IPS DF 19.7 (cell line): Measurements from ENCODE around the gene SETDB1.

ENCODE experiments used
- DNase-seq: peaks from one replicate; pipeline ENCODE4 v3.0.0-alpha.2; 2013; ENCODE audit warnings: low read depth, low spot score

Gene SETDB1

GRCh38 chr1:151003180-151003579 lies 77.0 kb downstream of the SETDB1 start:
- no peak for DNase-seq

DNA sequence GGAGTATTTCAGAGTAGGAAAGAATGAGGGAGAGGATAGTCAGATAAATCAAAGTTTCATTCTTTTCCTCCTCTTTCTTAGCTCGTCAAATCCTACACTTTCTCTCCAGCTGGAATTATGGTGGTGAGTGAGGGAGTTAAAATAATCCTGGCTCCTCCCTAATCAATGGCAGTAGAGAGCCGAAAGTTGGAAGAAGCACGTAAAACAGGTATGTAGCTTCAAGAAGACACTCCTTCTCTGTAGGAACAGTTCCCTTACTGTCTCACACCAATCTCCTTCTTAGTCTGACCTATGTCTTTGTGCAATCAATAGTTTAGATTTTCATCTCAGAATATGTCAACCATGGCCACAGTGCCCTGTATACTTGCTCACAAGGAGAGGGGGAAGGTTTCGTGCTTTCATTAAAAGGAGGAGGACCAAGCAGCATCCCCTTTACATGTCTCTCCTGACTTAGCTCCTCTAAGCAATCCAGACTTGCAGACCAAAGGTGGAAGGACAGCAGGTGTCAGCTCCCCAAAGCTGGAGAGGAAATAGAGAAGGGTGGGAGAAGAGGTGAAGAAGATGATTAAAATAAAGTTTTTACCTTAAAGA lies 79.7 kb downstream of the SETDB1 start:
- DNase-seq = no peak

DNA sequence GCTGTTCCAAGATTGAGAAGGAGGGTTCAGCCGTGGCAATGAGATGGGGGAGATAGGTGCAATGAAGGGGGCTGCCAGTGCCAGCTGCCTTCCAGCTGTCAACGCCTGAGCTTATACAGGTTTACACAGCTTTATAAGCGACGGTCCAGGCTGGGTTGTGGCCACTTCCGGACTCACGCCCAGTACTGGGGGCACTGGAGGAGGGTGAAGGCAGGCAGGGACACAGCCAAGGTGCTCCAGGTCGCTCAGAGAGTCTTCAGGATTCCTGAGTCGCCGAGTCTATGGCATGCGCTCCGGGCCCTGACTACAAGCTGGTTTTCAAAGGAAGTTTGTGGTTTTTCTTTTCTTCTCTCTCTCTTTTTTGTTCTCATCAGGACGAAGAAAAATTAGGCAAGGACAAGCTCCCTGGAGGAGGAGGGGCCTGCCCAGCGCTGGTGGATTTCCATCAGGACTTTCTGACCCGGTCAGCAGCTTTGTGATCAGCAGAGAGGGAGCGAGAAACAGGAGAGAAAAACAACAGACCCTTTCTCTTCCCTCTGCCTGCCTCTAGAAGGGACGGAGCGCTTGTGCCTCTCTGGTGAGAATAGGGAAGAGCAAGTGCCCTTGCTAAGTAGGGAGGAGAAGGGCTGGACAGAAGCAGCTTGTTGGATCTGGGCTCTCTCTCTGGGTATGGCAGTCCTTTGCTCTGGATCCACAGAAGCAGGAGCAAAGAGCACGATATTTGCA lies 80.3 kb downstream of the SETDB1 start, which contains the start of gene MINDY1:
Gene MINDY1, minus strand, starts transcription at position 576 of the 726 bp plus-strand sequence. CDS start 4,285 bp downstream, outside the sequence.
- peak; percentile 68 for DNase-seq

GRCh38 chr1:151007853-151008243 lies 81.7 kb downstream of the SETDB1 start:
- DNase-seq = no peak

DNA sequence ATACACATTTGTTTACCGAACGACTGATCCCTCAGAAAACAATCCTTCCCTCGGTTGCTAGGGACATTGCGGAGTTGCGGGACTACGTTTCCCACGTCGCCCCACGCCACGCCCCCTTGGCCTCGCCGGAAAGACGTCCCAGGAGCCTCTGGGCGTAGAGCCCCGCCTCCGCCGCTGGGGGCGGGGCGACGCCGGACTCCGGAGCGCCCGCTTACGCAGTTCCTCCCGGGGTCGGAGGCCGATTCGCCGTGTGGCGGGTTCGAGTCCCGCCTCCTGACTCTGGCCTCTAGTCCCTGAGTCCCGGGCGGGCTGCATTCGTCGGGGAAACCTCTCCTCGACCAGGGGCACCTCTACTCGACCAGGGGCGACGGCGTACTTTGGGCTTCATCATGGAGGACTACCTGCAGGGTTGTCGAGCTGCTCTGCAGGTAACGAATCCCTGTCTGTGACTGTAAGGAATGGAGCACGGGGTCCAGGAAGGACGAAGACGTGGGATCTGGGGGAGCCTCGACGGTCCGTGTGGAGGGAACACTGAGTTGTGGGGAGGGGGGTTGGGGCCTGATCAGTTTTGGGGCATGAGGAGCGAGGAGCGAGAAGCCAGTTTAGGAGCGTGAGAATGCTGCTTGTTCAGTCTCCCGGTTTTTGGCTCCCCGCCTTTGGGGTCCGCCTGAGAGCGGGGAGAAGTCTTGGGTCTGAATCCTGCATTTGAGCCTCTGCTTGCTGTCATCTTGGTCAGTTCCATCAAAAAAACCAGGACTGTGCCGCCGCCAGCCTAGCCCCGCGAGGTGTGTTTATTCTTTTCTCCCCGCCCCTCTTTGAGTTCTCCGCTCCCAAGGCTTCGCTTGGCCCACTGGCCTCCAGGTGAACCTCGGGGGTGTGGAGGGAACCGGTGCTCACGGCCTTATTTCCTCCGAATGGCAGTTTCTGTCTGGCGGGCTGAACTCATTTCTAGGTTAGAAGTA lies 82.4 kb downstream of the SETDB1 start, which contains the start of gene PRUNE1:
Gene PRUNE1, plus strand, starts transcription at position 206 of the 962 bp plus-strand sequence. Its CDS starts 184 bp downstream, at position 390.
- DNase-seq = peak; percentile 70

DNA sequence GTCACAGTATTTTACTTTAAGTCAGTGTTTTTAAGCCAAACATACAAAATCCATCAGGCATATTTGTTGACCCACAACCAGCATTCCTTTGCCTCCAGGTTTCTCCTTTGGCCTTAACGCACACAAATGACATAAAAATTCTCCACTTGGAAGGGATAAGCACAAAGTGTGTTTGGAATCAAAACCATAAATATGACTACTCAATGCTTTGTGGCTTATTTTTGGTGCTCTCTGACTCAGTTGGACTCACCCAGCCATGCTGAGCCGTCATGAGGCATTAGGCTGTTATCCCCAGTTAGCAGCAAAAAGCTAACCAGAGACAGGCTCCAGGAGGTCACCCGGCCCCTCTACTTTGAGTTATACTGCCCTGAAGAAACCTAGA lies 83.0 kb downstream of the SETDB1 start:
- no peak for DNase-seq

DNA sequence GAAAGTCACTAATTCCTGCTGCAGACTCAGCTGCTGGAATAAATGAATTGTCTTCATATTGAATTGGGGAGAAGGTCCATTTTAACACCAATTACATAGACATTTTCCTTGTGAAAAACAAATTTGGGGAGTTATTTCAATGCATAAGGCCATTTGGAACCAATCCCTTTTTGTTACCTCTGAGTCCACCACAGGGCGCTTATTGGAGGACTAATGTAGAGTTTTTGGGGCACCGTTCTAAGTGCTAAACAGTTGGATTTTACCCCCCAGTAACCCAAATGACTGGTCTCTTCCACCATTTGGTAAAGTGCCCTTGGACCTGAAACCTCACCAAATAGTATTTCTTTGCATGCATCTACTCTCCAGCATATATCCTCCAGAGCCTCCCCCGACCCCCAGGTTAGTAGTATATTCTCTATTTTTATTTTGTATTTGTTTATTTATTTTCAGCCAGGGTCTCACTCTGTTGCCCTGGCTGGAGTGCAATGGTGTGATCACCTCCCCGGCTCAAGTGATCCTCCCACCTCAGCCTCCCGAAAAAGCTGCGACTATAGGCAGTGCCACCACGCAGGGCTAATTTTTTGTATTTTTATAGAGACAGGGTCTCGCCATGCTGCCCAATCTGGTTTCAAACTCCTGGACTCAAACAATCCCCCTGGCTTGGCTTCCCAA lies 83.6 kb downstream of the SETDB1 start:
- no peak for DNase-seq

GRCh38 chr1:151010346-151010726 lies 84.2 kb downstream of the SETDB1 start:
- no peak for DNase-seq

GRCh38 chr1:151011154-151011850 lies 85.1 kb downstream of the SETDB1 start:
- no peak for DNase-seq

DNA sequence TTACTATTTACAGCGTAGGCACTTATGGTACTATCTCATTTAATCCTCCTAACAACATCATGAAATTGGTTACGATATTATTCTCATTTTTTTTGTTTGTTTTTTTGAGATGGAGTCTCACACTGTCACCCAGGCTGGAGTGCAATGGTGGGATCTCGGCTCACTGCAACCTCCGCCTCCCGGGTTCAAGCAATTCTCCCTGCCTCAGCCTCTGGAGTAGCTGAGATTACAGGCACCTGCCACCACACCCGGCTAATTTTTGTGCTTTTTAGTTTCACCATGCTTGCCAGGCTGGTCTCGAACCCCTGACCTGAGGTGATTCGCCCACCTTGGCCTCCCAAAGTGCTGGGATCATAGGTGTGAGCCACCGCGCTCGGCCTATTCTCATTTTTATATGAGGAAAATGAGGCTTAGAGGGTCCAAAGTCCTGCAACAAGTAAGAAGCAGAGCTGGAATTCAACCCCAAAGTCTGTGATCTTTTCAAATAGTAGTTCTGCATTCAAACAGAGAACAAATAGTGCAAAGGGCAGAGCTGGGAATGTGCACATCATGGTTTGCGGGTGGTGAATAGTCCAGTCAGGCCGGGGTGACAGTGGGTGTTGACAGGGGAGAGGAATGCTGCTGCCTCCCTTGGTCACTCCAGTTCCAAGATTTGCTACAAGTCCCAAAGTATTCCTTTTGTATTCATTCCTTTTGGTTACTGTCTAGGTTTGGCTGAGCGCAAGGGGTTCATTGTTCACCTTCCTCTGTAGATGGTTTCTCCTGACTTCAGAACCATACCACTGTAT lies 86.7 kb downstream of the SETDB1 start:
- DNase-seq = no peak

- DNase-seq = no peak
Measured at GRCh38 chr1:151013518-151013917, 87.4 kb downstream of the SETDB1 start.
